Liver (tissue), 3 donors: ENCODE measurements around the gene STAT5A.

Source experiments
- GABPA ChIP-seq, 2 donors: IDR thresholded peaks in 1 of 2; conservative IDR thresholded peaks in 1 of 2; 2 replicates each; pipeline ENCODE4 v1.6.1; 2016; ENCODE audit warnings: antibody characterized with exemption in 2 of 2, mild to moderate bottlenecking in 1 of 2, moderate library complexity in 1 of 2
- HNF4A ChIP-seq, 2 donors: conservative IDR thresholded peaks; 2 replicates each; pipeline ENCODE4 v1.6.1; 2016; ENCODE audit warnings: antibody characterized with exemption in 2 of 2, mild to moderate bottlenecking in 2 of 2
- RAD21 ChIP-seq, 2 donors: IDR thresholded peaks; 2 replicates each; pipeline ENCODE4 v1.6.1; 2016; ENCODE audit warnings: antibody characterized with exemption in 2 of 2, mild to moderate bottlenecking in 2 of 2
- REST ChIP-seq: IDR thresholded peaks from 2 replicates; pipeline ENCODE4 v1.6.1; 2016; ENCODE audit warnings: antibody characterized with exemption, mild to moderate bottlenecking
- RXRA ChIP-seq, 2 donors: IDR thresholded peaks; 2 replicates each; pipeline ENCODE4 v1.6.1; 2017 to 2018; ENCODE audit warnings: antibody characterized with exemption in 2 of 2, mild to moderate bottlenecking in 1 of 2
- SP1 ChIP-seq: IDR thresholded peaks from 2 replicates; pipeline ENCODE4 v1.6.1; 2018; ENCODE audit warnings: antibody characterized with exemption, mild to moderate bottlenecking
- TF ChIP-seq, protein P1 (sequence below): IDR thresholded peaks from 2 replicates; pipeline ENCODE4 v1.6.1; 2016; ENCODE audit warnings: antibody characterized with exemption
- TF ChIP-seq, protein P2 (sequence below): IDR thresholded peaks from 2 replicates; pipeline ENCODE4 v1.6.1; 2016; ENCODE audit warnings: antibody characterized with exemption
- TF ChIP-seq, protein P3 (sequence below): fragments of 150-350 bp; IDR thresholded peaks from 2 replicates; pipeline ENCODE4 v1.5.1; 2017; ENCODE audit warnings: improper control_type of control experiment, low read depth, low read length; ENCODE audit not compliant: missing input control
- donor health status: healthy.
- donor health status: healthy.

DNA sequence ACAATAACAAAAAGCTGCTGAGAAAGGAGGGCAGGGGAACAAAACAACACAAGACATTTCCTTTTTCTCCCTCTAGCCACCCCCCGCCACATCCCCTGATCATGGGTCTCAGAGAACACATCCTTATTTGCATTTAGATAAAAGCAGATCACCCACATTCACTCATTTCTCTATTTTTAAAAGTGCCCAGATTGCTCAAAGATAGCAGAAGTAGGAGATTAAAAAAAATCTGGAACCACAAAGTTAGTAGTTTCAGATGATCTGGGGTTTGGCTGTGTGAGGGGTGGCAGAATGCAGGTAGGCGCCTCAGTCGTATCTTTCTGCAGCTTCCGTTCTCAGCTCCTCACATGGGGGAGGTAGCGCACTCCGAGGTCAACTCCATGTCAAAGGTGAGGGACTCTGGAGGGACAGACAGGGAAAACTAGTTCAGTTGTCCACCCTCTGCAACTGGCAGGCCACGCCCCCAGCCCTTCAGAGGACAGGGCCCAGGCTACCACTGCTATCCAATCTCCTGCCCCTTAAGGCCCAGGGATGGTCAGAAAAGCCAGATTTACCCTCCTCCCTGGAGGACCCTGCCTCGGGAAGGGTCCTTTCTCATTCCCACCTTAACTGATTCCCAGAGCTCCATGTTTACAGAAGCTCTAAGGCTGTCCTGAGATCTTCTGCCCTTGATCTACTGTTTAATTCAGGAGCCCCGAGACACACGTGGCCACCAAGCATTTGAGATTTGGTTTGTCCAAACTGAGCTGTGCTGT is 27.3 kb downstream of the STAT5A start:
- no peak for TF ChIP-seq RXRA (IDR thresholded peaks at IDR 0.05)
- no peak for TF ChIP-seq GABPA (IDR thresholded peaks at IDR 0.05 in 1 of 2, conservative IDR thresholded peaks at IDR 0.05 in 1 of 2)
- no peak for TF ChIP-seq RAD21 (IDR thresholded peaks at IDR 0.05)
- TF ChIP-seq, protein P1, sequence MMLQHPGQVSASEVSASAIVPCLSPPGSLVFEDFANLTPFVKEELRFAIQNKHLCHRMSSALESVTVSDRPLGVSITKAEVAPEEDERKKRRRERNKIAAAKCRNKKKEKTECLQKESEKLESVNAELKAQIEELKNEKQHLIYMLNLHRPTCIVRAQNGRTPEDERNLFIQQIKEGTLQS, result no peak
- TF ChIP-seq, protein P2, sequence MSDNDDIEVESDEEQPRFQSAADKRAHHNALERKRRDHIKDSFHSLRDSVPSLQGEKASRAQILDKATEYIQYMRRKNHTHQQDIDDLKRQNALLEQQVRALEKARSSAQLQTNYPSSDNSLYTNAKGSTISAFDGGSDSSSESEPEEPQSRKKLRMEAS, result no peak
- TF ChIP-seq, protein P3, sequence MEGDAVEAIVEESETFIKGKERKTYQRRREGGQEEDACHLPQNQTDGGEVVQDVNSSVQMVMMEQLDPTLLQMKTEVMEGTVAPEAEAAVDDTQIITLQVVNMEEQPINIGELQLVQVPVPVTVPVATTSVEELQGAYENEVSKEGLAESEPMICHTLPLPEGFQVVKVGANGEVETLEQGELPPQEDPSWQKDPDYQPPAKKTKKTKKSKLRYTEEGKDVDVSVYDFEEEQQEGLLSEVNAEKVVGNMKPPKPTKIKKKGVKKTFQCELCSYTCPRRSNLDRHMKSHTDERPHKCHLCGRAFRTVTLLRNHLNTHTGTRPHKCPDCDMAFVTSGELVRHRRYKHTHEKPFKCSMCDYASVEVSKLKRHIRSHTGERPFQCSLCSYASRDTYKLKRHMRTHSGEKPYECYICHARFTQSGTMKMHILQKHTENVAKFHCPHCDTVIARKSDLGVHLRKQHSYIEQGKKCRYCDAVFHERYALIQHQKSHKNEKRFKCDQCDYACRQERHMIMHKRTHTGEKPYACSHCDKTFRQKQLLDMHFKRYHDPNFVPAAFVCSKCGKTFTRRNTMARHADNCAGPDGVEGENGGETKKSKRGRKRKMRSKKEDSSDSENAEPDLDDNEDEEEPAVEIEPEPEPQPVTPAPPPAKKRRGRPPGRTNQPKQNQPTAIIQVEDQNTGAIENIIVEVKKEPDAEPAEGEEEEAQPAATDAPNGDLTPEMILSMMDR, result no peak
- no peak for TF ChIP-seq REST
- TF ChIP-seq SP1, result no peak
- TF ChIP-seq HNF4A (conservative IDR thresholded peaks at IDR 0.05), result no peak
